Measurements from ENCODE around the gene CLK3. TPM values are rescaled to one million over a fixed set of nuclear protein-coding genes. Genes with fewer than 3 reads are reported as not detected.

CLK3 gene
- total RNA-seq, 1 donor from 2014 or later: 75.5 TPM

DNA sequence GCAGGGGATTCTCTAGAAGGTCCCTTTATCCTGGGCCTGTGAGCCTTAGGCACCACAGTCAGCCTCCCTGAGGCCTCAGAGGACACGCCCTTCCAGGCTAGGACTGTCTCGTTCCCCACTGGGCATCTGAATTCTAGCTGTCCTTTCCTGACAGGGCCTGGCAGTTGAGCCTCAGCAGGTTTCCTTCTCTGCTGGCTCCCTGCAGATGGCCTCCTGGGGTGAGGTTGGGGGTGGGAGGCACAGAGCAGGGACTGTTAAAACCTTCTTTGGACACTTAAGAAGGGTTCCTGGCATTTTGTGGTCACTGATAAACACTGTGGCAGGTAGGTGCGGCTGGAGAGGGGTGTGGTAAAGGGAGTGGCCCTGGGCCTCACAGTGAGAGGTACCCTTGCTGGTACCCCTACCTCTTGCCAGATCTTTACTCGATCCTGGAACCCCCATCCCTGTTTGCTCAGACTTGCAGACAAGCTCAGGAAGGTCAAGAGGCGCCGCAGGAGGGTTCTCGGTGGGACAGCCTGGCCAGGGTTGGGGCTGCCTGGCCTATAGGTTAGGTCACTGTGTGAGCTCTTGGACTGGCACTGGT is 8.5 kb downstream of the CLK3 start:
- Histone ChIP-seq H3K27me3 (ENCODE audit: low read depth) (no peaks in the 10 kb centered on the region), H3K4me1 (peaks cover 28% of the 10 kb centered on the region), H3K36me3 (peaks cover 100% of the 10 kb centered on the region), H3K9me3 (no peaks in the 10 kb centered on the region), H3K4me3 (no peak overlapping the region), H3K27ac (peak overlapping the region; percentile 31)
- DNase-seq: peak; percentile 54
- peak; percentile 48 to 70 for ATAC-seq
- TF ChIP-seq, protein P1, sequence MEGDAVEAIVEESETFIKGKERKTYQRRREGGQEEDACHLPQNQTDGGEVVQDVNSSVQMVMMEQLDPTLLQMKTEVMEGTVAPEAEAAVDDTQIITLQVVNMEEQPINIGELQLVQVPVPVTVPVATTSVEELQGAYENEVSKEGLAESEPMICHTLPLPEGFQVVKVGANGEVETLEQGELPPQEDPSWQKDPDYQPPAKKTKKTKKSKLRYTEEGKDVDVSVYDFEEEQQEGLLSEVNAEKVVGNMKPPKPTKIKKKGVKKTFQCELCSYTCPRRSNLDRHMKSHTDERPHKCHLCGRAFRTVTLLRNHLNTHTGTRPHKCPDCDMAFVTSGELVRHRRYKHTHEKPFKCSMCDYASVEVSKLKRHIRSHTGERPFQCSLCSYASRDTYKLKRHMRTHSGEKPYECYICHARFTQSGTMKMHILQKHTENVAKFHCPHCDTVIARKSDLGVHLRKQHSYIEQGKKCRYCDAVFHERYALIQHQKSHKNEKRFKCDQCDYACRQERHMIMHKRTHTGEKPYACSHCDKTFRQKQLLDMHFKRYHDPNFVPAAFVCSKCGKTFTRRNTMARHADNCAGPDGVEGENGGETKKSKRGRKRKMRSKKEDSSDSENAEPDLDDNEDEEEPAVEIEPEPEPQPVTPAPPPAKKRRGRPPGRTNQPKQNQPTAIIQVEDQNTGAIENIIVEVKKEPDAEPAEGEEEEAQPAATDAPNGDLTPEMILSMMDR (IDR thresholded peaks at IDR 0.05): no peak
- intact Hi-C loops (cut with DNase I): no loop called here

DNA sequence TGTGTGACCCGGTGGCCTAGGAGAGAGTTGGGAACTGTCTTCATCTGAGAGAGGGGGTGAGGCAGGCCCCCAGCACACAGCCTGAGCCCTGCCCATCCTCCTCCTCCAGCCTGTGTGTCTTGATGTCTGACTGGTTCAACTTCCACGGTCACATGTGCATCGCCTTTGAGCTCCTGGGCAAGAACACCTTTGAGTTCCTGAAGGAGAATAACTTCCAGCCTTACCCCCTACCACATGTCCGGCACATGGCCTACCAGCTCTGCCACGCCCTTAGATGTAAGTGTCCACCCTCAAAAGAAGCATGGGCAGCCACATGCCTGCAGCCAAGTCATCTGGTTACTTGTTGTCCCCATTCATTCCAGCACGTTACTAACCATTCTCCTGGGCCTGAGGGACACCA is 10.1 kb downstream of the CLK3 start:
- intact Hi-C loops (cut with DNase I): no loop called here
- Histone ChIP-seq H3K27ac (no peak overlapping the region), H3K4me3 (no peak overlapping the region), H3K4me1 (peaks cover 18% of the 10 kb centered on the region), H3K9me3 (no peaks in the 10 kb centered on the region), H3K27me3 (ENCODE audit: low read depth) (no peaks in the 10 kb centered on the region), H3K36me3 (peaks cover 100% of the 10 kb centered on the region)
- no peak for ATAC-seq
- TF ChIP-seq, protein P1 (IDR thresholded peaks at IDR 0.05): no peak
- no peak for DNase-seq

DNA sequence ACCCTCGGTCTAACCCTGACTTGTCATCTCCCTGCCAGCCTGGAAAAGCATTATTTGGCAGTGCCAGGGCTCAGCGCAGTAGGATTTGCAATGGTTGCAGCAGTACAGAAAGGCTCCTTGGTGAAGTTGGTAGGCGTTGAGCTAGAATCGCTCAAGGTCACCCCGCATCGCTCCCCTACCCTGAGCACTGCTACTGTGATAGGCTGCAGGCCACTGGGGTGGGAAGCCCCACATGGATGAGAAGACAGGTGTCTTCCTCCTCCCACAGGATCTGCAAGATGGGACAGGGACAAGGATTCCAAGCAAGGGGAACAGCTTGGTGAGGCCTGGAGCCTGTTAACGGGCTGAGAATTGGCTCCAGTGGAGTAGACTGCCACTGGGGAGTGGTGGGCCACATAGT is 10.7 kb downstream of the CLK3 start:
- Histone ChIP-seq H3K36me3 (peaks cover 100% of the 10 kb centered on the region), H3K27me3 (ENCODE audit: low read depth) (no peaks in the 10 kb centered on the region), H3K4me3 (no peak overlapping the region), H3K4me1 (peaks cover 14% of the 10 kb centered on the region), H3K27ac (no peak overlapping the region), H3K9me3 (no peaks in the 10 kb centered on the region)
- ATAC-seq (no peak), DNase-seq (no peak)
- intact Hi-C loops (cut with DNase I): no loop called here
- TF ChIP-seq, protein P1 (IDR thresholded peaks at IDR 0.05): no peak

DNA sequence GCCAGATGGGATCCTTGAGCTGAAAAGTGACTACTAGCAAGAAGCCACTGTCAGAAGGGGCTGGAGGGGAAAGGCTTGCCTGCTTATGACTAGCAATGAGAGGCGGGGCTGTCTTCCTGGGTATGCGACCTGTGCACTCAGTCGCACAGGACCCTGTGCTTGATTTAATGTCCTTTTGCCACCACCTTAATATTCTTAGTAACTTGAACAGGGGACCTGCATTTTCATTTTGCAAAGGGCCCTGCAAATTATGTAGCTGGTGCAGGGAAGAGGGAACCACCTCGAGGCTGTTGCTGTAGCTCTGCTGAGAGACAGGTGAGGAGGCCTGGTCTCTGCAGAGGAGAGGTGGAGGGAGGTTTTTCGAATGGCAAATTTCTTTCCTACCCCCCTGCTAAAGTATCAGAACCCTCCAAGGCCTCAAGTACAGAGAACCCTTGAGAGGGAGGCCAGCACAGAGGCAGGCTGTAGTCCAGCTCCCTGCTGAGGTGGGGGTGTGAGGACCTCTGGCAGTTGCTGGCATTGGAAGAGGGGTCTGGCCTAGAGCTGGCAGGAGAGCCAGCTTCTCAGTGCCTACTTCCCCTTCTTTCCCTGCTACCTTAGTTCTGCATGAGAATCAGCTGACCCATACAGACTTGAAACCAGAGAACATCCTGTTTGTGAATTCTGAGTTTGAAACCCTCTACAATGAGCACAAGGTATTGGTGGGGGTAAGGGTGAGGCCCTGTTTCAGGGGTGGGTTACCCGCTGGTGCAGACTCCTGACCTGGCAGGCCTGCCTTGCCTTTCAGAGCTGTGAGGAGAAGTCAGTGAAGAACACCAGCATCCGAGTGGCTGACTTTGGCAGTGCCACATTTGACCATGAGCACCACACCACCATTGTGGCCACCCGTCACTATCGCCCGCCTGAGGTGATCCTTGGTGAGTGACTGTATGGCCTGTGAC is 11.4 kb downstream of the CLK3 start:
- H3K4me1 ChIP-seq: peaks cover 14% of the 10 kb centered on the region
- H3K36me3 ChIP-seq: peaks cover 100% of the 10 kb centered on the region
- ATAC-seq (no peak), DNase-seq (no peak)
- TF ChIP-seq, protein P1 (IDR thresholded peaks at IDR 0.05): no peak
- intact Hi-C loops (cut with DNase I): no loop called here
- no peak overlapping the region for H3K27ac ChIP-seq
- H3K4me3 ChIP-seq: no peak overlapping the region
- no peaks in the 10 kb centered on the region for H3K9me3 ChIP-seq
- no peaks in the 10 kb centered on the region for H3K27me3 ChIP-seq (ENCODE audit: low read depth)

DNA sequence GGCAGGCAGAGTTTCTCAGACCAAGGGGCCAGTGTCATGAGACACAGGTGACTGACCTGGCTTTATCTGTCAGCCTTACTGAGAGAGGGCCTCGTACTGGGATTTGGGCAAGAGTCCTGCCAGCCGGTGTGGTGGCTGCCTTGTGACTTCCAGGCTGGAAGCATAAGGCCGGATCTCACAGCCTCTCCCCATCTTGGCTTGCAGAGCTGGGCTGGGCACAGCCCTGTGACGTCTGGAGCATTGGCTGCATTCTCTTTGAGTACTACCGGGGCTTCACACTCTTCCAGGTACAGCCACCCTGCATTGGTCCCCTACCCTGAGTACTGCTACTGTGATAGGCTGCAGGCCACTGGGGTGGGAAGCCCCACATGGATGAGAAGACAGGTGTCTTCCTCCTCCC is 12.1 kb downstream of the CLK3 start:
- no peak overlapping the region for H3K4me3 ChIP-seq
- ATAC-seq: no peak
- no peaks in the 10 kb centered on the region for H3K9me3 ChIP-seq
- TF ChIP-seq, protein P1 (IDR thresholded peaks at IDR 0.05): no peak
- no peak for DNase-seq
- H3K36me3 ChIP-seq: peaks cover 100% of the 10 kb centered on the region
- H3K4me1 ChIP-seq: peaks cover 14% of the 10 kb centered on the region
- no peak overlapping the region for H3K27ac ChIP-seq
- H3K27me3 ChIP-seq (ENCODE audit: low read depth): no peaks in the 10 kb centered on the region
- intact Hi-C loops (cut with DNase I): no loop called here
